HG03342 (cell line): Measurements from ENCODE around the gene ENDOG.
"Not testable (repeated sequence)": the region's sequence is repeated elsewhere in the genome, so short reads cannot be mapped to it uniquely, and the experiment has no call there.

ENCODE experiments used
- ATAC-seq: cut with Tn5 transposase; IDR thresholded peaks from one replicate; pipeline ENCODE4 v1.9.1; 2021; ENCODE audit warnings: mild to moderate bottlenecking, moderate library complexity; ENCODE audit not compliant: unreplicated experiment

ENDOG gene

GRCh38 chr9:128818099-128818838, at the start of gene ENDOG:
TSS of gene ENDOG (plus strand) at chr9:128818500. CDS start at chr9:128818685, 185 bp downstream.
- peak; percentile 87 for ATAC-seq

- no peak for ATAC-seq
Observed at GRCh38 chr9:128768606-128769005, 49.7 kb upstream of the ENDOG start.

DNA sequence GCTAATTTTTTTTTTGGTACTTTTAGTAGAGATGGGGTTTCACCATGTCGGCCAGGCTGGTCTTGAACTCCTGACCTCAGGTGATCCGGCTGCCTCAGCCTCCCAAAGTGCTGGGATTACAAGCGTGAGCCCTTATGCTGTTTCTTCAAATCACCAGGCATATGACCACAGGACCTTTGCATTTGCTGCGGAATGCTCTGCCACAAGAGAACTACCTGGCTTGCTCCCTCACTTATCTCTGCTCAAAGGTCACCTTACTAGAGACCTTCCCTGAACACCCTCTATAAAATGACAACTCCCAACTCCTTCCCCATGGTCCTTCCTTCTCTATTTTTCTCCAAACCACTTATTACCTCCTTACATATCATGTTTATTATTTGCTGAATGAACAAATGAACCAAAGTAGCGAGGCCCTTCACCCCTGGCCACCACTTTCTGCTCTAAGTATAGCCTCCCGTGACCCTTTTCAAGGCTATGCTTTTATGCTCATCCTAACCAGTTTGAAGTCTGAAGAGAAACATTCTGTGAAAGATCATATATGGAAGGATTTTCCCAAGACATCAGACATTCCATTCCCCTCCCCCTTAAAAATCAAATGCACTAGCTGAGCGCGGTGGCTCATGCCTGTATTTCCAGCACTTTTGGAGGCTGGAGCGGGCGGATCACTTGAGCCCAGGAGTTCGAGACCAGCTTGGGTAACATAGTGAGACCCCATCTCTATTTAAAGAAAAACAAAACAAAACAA, 47.8 kb upstream of the ENDOG start:
- ATAC-seq, result no peak

GRCh38 chr9:128771094-128771721, 47.1 kb upstream of the ENDOG start:
- ATAC-seq, result peak; percentile 10

DNA sequence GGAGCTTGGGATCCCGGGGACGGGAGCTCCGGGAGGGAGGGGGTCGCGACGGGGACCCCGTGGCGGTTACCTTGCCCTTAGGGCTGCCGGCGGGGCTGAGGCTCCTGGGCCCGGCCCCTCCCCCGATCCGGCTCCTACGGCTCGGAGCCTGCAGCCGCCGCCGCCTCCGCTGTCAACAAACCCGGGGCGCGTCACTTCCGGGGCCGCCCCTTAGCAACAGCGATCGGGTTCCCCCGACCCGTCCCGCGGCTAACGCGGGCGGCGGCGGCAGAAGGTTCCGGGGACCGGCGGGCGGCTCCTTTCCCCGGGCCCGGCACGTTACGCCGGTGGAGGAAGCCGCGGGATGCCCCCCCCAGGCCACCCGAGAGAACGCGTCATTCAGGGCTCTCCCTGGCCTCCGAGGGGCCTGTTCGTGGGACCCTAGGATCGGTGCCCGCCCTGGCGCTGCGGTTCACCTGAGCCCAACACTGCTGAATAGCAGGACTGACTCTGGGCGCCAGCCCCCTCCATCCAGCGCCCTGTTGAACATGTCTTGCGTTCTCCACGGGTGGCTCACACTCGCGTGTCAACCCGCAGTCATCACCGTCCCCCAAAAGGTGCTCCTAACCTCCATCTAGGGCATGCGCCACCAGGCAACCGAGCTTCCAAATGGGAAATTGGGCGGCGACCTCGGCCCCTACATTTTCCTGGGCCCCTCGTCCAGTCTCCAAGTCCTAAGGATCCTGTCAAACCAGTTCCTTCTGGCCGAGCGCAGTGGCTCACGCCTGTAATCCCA, 46.4 kb upstream of the ENDOG start, which contains the start of gene ZER1:
ZER1 (minus strand) TSS at position 183 of the 775 bp plus-strand sequence. CDS start 16,362 bp downstream, outside the sequence.
- peak; percentile 89 for ATAC-seq

DNA sequence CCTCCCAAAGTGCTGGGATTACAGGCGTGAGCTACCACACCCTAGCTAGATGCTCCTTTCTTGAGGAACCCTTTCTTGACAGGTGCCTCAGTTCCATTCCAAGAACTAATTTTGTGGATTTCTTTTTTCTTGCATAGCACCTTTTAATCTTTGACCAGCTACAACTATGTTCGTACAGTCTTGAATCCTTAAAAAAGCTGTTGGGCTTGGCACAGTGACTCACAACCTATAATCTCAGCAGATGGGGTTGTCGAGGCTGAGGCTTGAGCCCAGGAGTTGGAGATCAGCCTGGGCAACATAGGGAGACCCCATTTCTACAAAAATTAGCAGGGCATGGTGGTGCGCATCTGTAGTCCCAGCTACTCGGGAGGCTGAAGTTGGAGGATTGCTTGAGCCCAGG, 45.3 kb upstream of the ENDOG start:
- ATAC-seq, result no peak

GRCh38 chr9:128774804-128775203, 43.5 kb upstream of the ENDOG start:
- ATAC-seq, result no peak

GRCh38 chr9:128780093-128780492, 38.2 kb upstream of the ENDOG start:
- ATAC-seq, result not testable (repeated sequence)

DNA sequence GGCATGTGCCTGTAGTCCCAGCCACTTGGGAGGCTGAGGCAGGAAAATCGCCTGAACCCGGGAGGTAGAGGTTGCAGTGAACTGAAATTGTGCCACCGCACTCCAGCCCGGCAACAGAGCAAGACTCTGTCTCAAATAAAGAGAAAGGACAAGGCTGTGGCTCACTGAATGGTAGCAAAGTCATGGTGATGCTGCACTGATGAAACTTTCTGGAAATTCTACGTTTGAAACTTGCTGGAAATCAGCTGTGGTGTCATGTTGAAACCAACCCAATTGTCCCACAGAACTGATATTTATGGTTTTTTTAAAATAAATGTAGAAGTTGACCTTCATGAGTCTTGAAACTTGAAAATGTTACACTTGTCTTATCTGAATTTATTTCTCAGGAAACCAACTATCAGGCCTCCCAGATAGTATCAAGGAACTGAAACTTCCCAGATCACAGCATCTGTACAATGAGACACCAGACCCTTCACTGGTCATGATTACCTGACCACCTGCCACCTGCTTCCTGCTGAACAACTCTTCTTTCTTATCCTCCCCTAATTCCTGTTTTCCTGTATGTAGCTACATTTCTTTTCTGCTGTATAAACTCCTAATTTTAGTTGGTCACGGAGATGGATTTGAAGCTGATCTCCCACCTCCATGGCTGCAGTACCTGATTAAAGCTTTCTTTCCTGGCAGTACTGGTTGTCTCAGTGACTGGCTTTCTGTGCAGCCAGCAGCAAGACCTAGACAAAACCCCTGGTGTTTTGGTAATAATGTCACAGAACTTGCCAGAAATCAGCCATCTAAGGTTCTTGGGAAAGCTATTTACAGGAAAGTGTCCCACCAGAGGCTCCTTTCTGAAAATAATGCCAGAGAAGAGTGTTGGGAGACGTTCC, 36.9 kb upstream of the ENDOG start:
- no peak for ATAC-seq

DNA sequence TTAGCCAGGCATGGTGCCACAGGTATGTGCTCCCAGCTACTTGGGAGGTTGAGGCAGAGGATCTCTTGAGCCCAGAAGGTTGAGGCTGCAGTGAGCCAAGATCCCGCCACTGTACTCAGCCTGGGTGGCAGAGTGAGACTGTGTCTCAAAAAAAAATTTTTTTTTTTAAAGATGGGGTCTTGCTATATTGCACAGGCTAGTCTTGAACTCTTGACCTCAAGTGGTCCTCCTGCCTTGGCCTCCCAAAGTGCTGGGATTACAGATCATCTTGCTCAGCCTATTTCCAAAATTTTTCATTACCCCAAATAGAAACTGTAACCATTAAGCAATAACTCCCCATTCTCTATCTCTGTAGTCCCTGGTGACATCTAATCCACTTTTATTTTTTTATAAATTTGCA, 35.6 kb upstream of the ENDOG start:
- no peak for ATAC-seq

GRCh38 chr9:128785427-128785826, 32.9 kb upstream of the ENDOG start:
- no peak for ATAC-seq

DNA sequence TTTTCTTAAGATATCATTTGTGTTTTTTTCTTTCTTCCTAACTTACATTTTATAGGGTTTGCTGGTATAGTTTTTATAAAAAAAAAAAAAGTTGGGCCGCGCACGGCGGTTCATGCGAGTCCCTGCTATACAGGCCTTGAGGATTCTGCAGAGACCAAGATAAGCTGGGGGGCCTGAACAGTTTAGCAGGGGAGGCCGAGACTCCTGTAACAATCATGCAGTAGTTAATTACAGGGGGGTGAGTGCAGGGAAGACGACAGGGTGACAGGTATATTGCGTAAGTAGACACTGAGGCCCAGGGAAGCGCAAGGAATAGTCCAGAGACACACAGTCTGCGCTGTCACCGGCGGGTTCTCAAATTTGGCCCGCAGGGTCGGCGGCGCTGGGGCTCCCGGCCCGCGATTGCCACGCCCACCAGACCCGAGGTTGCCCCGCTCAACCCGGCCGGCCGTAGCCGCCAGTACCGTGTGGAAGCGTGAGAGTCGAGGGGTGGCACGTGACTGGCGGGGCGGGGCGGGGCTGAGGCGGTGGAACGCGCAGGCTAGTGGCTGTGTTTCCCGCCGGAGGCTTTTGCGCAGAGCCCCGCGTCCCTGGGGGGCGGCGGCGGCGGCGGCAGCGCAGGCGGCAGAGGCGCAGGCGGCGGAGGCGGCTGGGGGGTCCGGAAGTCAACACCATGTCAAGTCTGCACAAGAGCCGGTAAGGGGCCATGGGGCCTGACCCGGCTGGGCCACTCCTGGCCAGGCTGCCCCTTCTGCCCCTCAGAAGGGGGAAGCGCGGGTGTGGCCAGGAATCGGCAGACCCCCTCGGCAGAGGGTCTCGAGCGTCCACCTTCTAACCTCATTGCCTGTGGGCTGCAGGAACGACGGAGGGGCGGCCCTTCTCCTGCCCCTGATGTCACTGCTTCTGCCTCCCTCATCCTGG, 31.4 kb upstream of the ENDOG start, which contains the start of gene TBC1D13:
TBC1D13 (plus strand) TSS at position 573 of the 921 bp plus-strand sequence; CDS start at position 674, 101 bp downstream.
- ATAC-seq, result peak; percentile 86

DNA sequence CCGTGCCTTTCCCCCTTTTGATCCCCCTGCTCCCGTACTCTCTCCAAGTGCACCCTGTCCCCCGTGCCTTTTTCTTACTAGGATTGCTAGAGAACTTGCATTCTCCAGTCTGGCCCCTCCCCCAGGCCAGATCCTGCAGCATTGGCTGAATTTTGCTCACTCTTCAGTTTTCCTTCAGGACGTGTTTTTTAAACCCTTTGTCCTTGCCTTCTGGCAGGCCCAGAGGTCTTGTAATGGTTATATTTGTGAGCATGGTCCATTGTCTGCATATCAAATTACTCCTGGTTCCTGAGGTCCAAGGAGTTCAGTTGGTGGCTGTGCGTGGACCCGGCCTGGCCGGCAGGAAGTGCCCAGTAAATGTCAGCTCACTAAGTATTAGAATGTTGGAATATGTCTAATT, 30.6 kb upstream of the ENDOG start:
- ATAC-seq, result no peak

- ATAC-seq, result no peak
Observed at GRCh38 chr9:128788445-128788844, 29.9 kb upstream of the ENDOG start.

GRCh38 chr9:128790536-128790935, 27.8 kb upstream of the ENDOG start:
- ATAC-seq, result no peak

- ATAC-seq, result no peak
Observed at GRCh38 chr9:128792134-128792533, 26.2 kb upstream of the ENDOG start.

DNA sequence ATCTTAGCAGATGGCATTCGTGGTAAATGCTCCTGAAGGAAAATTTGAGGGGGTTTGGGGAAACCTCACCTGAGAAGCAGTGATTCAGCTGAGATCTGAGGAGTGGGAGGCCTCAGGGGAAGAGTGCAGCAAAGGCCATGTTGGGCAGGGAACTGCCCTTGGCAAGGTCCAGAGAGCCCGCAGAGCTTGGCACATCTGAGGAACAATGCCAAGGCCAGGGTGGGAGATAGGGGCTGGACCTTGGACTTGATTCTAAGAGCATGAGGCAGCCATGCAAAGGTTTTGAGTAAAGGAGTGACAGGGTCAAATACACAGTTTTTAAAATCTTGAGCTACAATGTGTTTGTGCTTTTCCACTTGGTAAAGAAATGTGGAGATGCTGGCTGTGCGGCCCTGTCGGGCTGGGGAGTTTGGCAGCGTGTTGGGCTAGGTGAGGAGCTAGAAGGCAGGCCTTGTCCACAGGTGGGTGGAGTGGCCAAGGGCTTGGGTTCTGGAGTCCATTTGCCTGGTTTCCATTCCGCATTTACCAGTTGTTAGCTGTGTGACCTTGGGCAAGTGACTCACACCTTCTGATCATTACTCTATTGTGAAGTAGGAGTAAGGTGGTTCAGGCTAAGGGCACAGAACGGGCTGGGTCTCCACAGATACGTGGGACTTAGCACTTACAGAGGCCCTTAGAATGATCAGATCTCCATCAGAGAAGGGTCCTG, 25.2 kb upstream of the ENDOG start:
- ATAC-seq, result no peak

GRCh38 chr9:128794961-128795360, 23.3 kb upstream of the ENDOG start:
- ATAC-seq, result not testable (repeated sequence)
